GM19452 (cell line): ENCODE results near the gene PDGFA.

ENCODE experiments used
- ATAC-seq: cut with Tn5 transposase; IDR thresholded peaks from one replicate; pipeline ENCODE4 v1.9.1; 2021; ENCODE audit not compliant: unreplicated experiment

PDGFA gene

GRCh38 chr7:475951-476441, 43.6 kb downstream of the PDGFA start:
- no peak for ATAC-seq

GRCh38 chr7:475425-475728, 44.3 kb downstream of the PDGFA start:
- ATAC-seq = no peak

- no peak for ATAC-seq
These were observed 44.8 kb downstream of the PDGFA start for GRCh38 chr7:474605-475424.

GRCh38 chr7:473870-474604, 45.6 kb downstream of the PDGFA start:
- ATAC-seq = no peak

- ATAC-seq = no peak
These were observed 46.4 kb downstream of the PDGFA start for GRCh38 chr7:473211-473734.

GRCh38 chr7:472640-472957, 47.0 kb downstream of the PDGFA start:
- no peak for ATAC-seq

- ATAC-seq = no peak
These were observed 47.6 kb downstream of the PDGFA start for GRCh38 chr7:471866-472639.

- no peak for ATAC-seq
These were observed 48.3 kb downstream of the PDGFA start for GRCh38 chr7:471191-471865.

GRCh38 chr7:469563-469961, 50.1 kb downstream of the PDGFA start:
- ATAC-seq = no peak

- no peak for ATAC-seq
These were observed 50.7 kb downstream of the PDGFA start for GRCh38 chr7:468681-469562.

- no peak for ATAC-seq
These were observed 51.6 kb downstream of the PDGFA start for GRCh38 chr7:467856-468545.

GRCh38 chr7:467393-467828, 52.2 kb downstream of the PDGFA start:
- no peak for ATAC-seq

- ATAC-seq = no peak
These were observed 53.0 kb downstream of the PDGFA start for GRCh38 chr7:466465-467191.

GRCh38 chr7:465710-466400, 53.8 kb downstream of the PDGFA start:
- ATAC-seq = no peak

GRCh38 chr7:464454-465401, 54.9 kb downstream of the PDGFA start:
- ATAC-seq = no peak

- ATAC-seq = no peak
These were observed 55.7 kb downstream of the PDGFA start for GRCh38 chr7:463817-464453.
